ENCODE results near the gene MAN1A1.

MAN1A1 gene

GRCh38 chr6:119200512-119201175 is 148.9 kb downstream of the MAN1A1 start:
- no peak for DNase-seq
- Histone ChIP-seq H3K9me3 (replicated peaks; ENCODE audit: insufficient read depth, low read length) (no peaks in the 10 kb centered on the region), H3K36me3 (replicated peaks; ENCODE audit: insufficient read depth, low read length) (peaks cover 8% of the 10 kb centered on the region; the same call in 1 of the 2 replicates), H3K4me1 (ENCODE audit: low read length) (no peaks in the 10 kb centered on the region), H3K79me2 (ENCODE audit: low read length) (0 out of 2 replicates have a peak, but pooled peaks cover 13% of the 10 kb centered on the region), H3K9me2 (replicated peaks; ENCODE audit: insufficient read depth, low read length) (no peaks in the 10 kb centered on the region), H3K4me3 (ENCODE audit: low read length) (no peak overlapping the region), H3K4me2 (ENCODE audit: low read depth, low read length) (no peak overlapping the region), H3K27me3 (replicated peaks; ENCODE audit: insufficient read depth, low read length) (no peaks in the 10 kb centered on the region), H3F3A (ENCODE audit: insufficient read depth, low read length) (peaks cover 2% of the 10 kb centered on the region; the same call in 1 of the 2 replicates), H4K20me1 (ENCODE audit: insufficient read depth, low read length) (no peaks in the 10 kb centered on the region), H3K27ac (ENCODE audit: low read length) (no peak overlapping the region), H3K9ac (ENCODE audit: low read length) (no peak overlapping the region), H2AFZ (ENCODE audit: low read length) (no peak overlapping the region)
- TF ChIP-seq EZH2 (optimal IDR thresholded peaks at IDR 0.05; ENCODE audit: low read depth, low read length), result no peak
- TF ChIP-seq EZH2phosphoT487 (IDR thresholded peaks at IDR 0.05; ENCODE audit: low read length), result no peak
- no peak for TF ChIP-seq CTCF (IDR thresholded peaks at IDR 0.05; ENCODE audit: low read length)

- no peaks in the 10 kb centered on the region for H3F3A ChIP-seq (ENCODE audit: insufficient read depth, low read length)
- H3K27ac ChIP-seq (ENCODE audit: low read length), result no peak overlapping the region
- no peak overlapping the region for H2AFZ ChIP-seq (ENCODE audit: low read length)
- no peak for DNase-seq
- no peaks in the 10 kb centered on the region for H3K4me1 ChIP-seq (ENCODE audit: low read length)
- H3K79me2 ChIP-seq (ENCODE audit: low read length), result 0 out of 2 replicates have a peak, but pooled peaks cover 5% of the 10 kb centered on the region
- TF ChIP-seq EZH2 (optimal IDR thresholded peaks at IDR 0.05; ENCODE audit: low read depth, low read length) (no peak), CTCF (IDR thresholded peaks at IDR 0.05; ENCODE audit: low read length) (no peak), EZH2phosphoT487 (IDR thresholded peaks at IDR 0.05; ENCODE audit: low read length) (no peak)
- H3K4me2 ChIP-seq (ENCODE audit: low read depth, low read length), result no peak overlapping the region
- no peak overlapping the region for H3K9ac ChIP-seq (ENCODE audit: low read length)
- no peaks in the 10 kb centered on the region for H3K27me3 ChIP-seq (replicated peaks; ENCODE audit: insufficient read depth, low read length)
- no peaks in the 10 kb centered on the region for H3K9me2 ChIP-seq (replicated peaks; ENCODE audit: insufficient read depth, low read length)
- H3K4me3 ChIP-seq (ENCODE audit: low read length), result no peak overlapping the region
- H3K9me3 ChIP-seq (replicated peaks; ENCODE audit: insufficient read depth, low read length), result no peaks in the 10 kb centered on the region
- peaks cover 4% of the 10 kb centered on the region; the same call in 1 of the 2 replicates for H3K36me3 ChIP-seq (replicated peaks; ENCODE audit: insufficient read depth, low read length)
- H4K20me1 ChIP-seq (ENCODE audit: insufficient read depth, low read length), result no peaks in the 10 kb centered on the region
Measured at GRCh38 chr6:119197271-119197670, 152.3 kb downstream of the MAN1A1 start.

GRCh38 chr6:119196715-119197114 is 152.8 kb downstream of the MAN1A1 start:
- no peak for DNase-seq
- Histone ChIP-seq H2AFZ (ENCODE audit: low read length) (no peak overlapping the region), H3K9ac (ENCODE audit: low read length) (no peak overlapping the region), H3K4me1 (ENCODE audit: low read length) (no peaks in the 10 kb centered on the region), H3K27ac (ENCODE audit: low read length) (no peak overlapping the region), H3K27me3 (replicated peaks; ENCODE audit: insufficient read depth, low read length) (no peaks in the 10 kb centered on the region), H3K36me3 (replicated peaks; ENCODE audit: insufficient read depth, low read length) (peaks cover 3% of the 10 kb centered on the region), H3K79me2 (ENCODE audit: low read length) (0 out of 2 replicates have a peak, but pooled peaks cover 5% of the 10 kb centered on the region), H4K20me1 (ENCODE audit: insufficient read depth, low read length) (no peaks in the 10 kb centered on the region), H3K9me3 (replicated peaks; ENCODE audit: insufficient read depth, low read length) (no peaks in the 10 kb centered on the region), H3F3A (ENCODE audit: insufficient read depth, low read length) (no peaks in the 10 kb centered on the region), H3K4me3 (ENCODE audit: low read length) (no peak overlapping the region), H3K9me2 (replicated peaks; ENCODE audit: insufficient read depth, low read length) (no peaks in the 10 kb centered on the region), H3K4me2 (ENCODE audit: low read depth, low read length) (no peak overlapping the region)
- no peak for TF ChIP-seq EZH2 (optimal IDR thresholded peaks at IDR 0.05; ENCODE audit: low read depth, low read length)
- TF ChIP-seq CTCF (IDR thresholded peaks at IDR 0.05; ENCODE audit: low read length), result no peak
- no peak for TF ChIP-seq EZH2phosphoT487 (IDR thresholded peaks at IDR 0.05; ENCODE audit: low read length)

All from MM.1S (cell line).